CD8-positive, alpha-beta memory T cell (primary cell): ENCODE measurements around the gene SUPT3H. TPM values are rescaled to one million over a fixed set of nuclear protein-coding genes. Genes with fewer than 3 reads are reported as not detected.

Experiments
- CTCF ChIA-PET: fragments of 350-600 bp; sonication (Branson Sonifier 250); formaldehyde crosslinking; loops from one replicate; lab custom pipeline; 2021; ENCODE audit warnings: antibody characterized with exemption; lab: Charles Lee
- POLR2A ChIA-PET: fragments of 350-600 bp; sonication (Branson Sonifier 250); formaldehyde crosslinking; loops from one replicate; lab custom pipeline; 2021; ENCODE audit warnings: antibody characterized with exemption; lab: Charles Lee
- DNase-seq, 5 donors: peaks; one replicate each; pipeline versions ENCODE4 v3.0.0 to v3.0.0-alpha.2; 2020 to 2022; ENCODE audit warnings: mixed read lengths in 1 of 5
- H3K27ac ChIP-seq: one replicate; pipeline ENCODE4 v1.7.0; 2013; ENCODE audit warnings: low read depth, mild to moderate bottlenecking, low read length, moderate library complexity
- H3K27me3 ChIP-seq: 2 replicates; pipeline ENCODE4 v1.7.0; 2013; ENCODE audit warnings: low read length, mild to moderate bottlenecking; ENCODE audit not compliant: insufficient read depth, poor library complexity, severe bottlenecking
- H3K36me3 ChIP-seq: 2 replicates; pipeline ENCODE4 v1.7.0; 2013; ENCODE audit warnings: mild to moderate bottlenecking, low read length, moderate library complexity; ENCODE audit not compliant: insufficient read depth
- H3K4me1 ChIP-seq: 2 replicates; pipeline ENCODE4 v1.7.0; 2013; ENCODE audit warnings: mild to moderate bottlenecking, low read length, moderate library complexity; ENCODE audit not compliant: insufficient read depth
- H3K4me3 ChIP-seq: 2 replicates; pipeline ENCODE4 v1.7.0; 2013; ENCODE audit warnings: mild to moderate bottlenecking, low read length
- H3K9me3 ChIP-seq: 2 replicates; pipeline ENCODE4 v1.7.0; 2013; ENCODE audit warnings: mild to moderate bottlenecking, low read length
- H3K27ac Mint-ChIP-seq, 8 donors: one replicate each; pipeline ENCODE4 v1.8.0; 2020 to 2021; ENCODE audit warnings: mixed read lengths in 8 of 8, mild to moderate bottlenecking in 6 of 8, inconsistent platforms in 3 of 8, moderate library complexity in 3 of 8
- H3K27me3 Mint-ChIP-seq, 2 donors: one replicate each; pipeline ENCODE4 v1.8.0; 2020 to 2021; ENCODE audit warnings: mixed read lengths in 2 of 2, mild to moderate bottlenecking in 1 of 2, moderate library complexity in 1 of 2
- H3K36me3 Mint-ChIP-seq, 3 donors: one replicate each; pipeline ENCODE4 v1.8.0; 2020 to 2021; ENCODE audit warnings: mixed read lengths in 3 of 3, inconsistent platforms in 1 of 3, mild to moderate bottlenecking in 1 of 3
- H3K4me1 Mint-ChIP-seq, 3 donors: one replicate each; pipeline ENCODE4 v1.8.0; 2020 to 2021; ENCODE audit warnings: mixed read lengths in 3 of 3, inconsistent platforms in 1 of 3, mild to moderate bottlenecking in 1 of 3
- H3K4me3 Mint-ChIP-seq, 7 donors: one replicate each; pipeline ENCODE4 v1.8.0; 2020 to 2021; ENCODE audit warnings: mixed read lengths in 7 of 7, mild to moderate bottlenecking in 6 of 7, moderate library complexity in 4 of 7, inconsistent platforms in 2 of 7
- H3K9me3 Mint-ChIP-seq, 5 donors: one replicate each; pipeline ENCODE4 v1.8.0; 2020 to 2022; ENCODE audit warnings: mixed read lengths in 5 of 5, mild to moderate bottlenecking in 3 of 5, moderate library complexity in 2 of 5, inconsistent platforms in 1 of 5
- polyA plus RNA-seq: library from polyadenylated mRNA; unstranded; fragments of 300-500 nt; fragmentation: Illumina TruSeq; gene quantifications from one replicate; pipeline ENCODE4 v1.2.3, GENCODE V29; 2021
- total RNA-seq, 2 experiments: library from RNA; stranded (reverse); gene quantifications; one replicate each; pipeline ENCODE4 v1.2.3, GENCODE V29; 2021

Gene SUPT3H
- total and polyA plus RNA-seq, 3 experiments from 2014 or later = 13.7 to 17.1 (median 14.6) TPM

GRCh38 chr6:44999066-44999465 is 378.7 kb downstream of the SUPT3H start:
- Histone ChIP-seq H3K4me1 (peaks cover 19% of the 10 kb centered on the region), H3K27ac (no peak overlapping the region), H3K36me3 (no peaks in the 10 kb centered on the region), H3K4me3 (no peak overlapping the region), H3K9me3 (no peaks in the 10 kb centered on the region), H3K27me3 (no peaks in the 10 kb centered on the region)
- Mint-ChIP-seq H3K9me3 (no peaks in the 10 kb centered on the region), H3K27me3 (no peaks in the 10 kb centered on the region), H3K27ac (peak overlapping the region in 1 of 8 donors; percentile 25), H3K4me1 (peaks cover 19 to 40% (median 36%) of the 10 kb centered on the region in 3 donors), H3K36me3 (peaks cover 0 to 3% (median 0%) of the 10 kb centered on the region in 3 donors), H3K4me3 (no peak overlapping the region)
- POLR2A ChIA-PET = no interaction called here
- DNase-seq = no peak
- CTCF ChIA-PET = no interaction called here

- Mint-ChIP-seq H3K27me3 (no peaks in the 10 kb centered on the region), H3K27ac (no peak overlapping the region), H3K9me3 (no peaks in the 10 kb centered on the region), H3K4me1 (peaks cover 1 to 9% (median 3%) of the 10 kb centered on the region in 3 donors), H3K4me3 (no peak overlapping the region), H3K36me3 (peaks cover 0 to 3% (median 0%) of the 10 kb centered on the region in 3 donors)
- no peaks in the 10 kb centered on the region for H3K4me1 ChIP-seq
- H3K27ac ChIP-seq = no peak overlapping the region
- H3K4me3 ChIP-seq = no peak overlapping the region
- no peak for DNase-seq
- no peaks in the 10 kb centered on the region for H3K27me3 ChIP-seq
- H3K36me3 ChIP-seq = no peaks in the 10 kb centered on the region
- no peaks in the 10 kb centered on the region for H3K9me3 ChIP-seq
- CTCF ChIA-PET = no interaction called here
- POLR2A ChIA-PET = no interaction called here
Observed at GRCh38 chr6:44995486-44996132, 382.1 kb downstream of the SUPT3H start.

- no peak overlapping the region for H3K27ac ChIP-seq
Observed at GRCh38 chr6:44989391-44989790, 388.3 kb downstream of the SUPT3H start.

GRCh38 chr6:44985006-44985405 is 392.7 kb downstream of the SUPT3H start:
- DNase-seq = no peak
- no peaks in the 10 kb centered on the region for H3K27me3 ChIP-seq
- Mint-ChIP-seq H3K4me3 (no peak overlapping the region), H3K36me3 (peaks cover 0 to 4% (median 1%) of the 10 kb centered on the region in 3 donors), H3K27me3 (peaks cover 0 to 2% of the 10 kb centered on the region in 2 donors), H3K9me3 (no peaks in the 10 kb centered on the region), H3K27ac (no peak overlapping the region), H3K4me1 (peaks cover 10 to 20% (median 20%) of the 10 kb centered on the region in 3 donors)
- ChIA-PET CTCF (interaction anchor here (1.4 kb wide), 1 partner anchor 8 kb away, joined by 4 read pairs; no protein-coding TSS in a partner anchor), POLR2A (no interaction called here)
- H3K27ac ChIP-seq = no peak overlapping the region
- no peaks in the 10 kb centered on the region for H3K9me3 ChIP-seq
- no peaks in the 10 kb centered on the region for H3K36me3 ChIP-seq
- no peak overlapping the region for H3K4me3 ChIP-seq
- no peaks in the 10 kb centered on the region for H3K4me1 ChIP-seq

More at GRCh38 chr6:44989391-44989790, 388.3 kb downstream of the SUPT3H start:
- H3K27me3 Mint-ChIP-seq = peaks cover 0 to 2% of the 10 kb centered on the region in 2 donors
- no peaks in the 10 kb centered on the region for H3K36me3 ChIP-seq
- peaks cover 0 to 6% (median 1%) of the 10 kb centered on the region in 3 donors for H3K36me3 Mint-ChIP-seq
- no peaks in the 10 kb centered on the region for H3K9me3 ChIP-seq
- H3K9me3 Mint-ChIP-seq = no peaks in the 10 kb centered on the region
- peak overlapping the region in 1 of 8 donors; percentile 34 for H3K27ac Mint-ChIP-seq
- ChIA-PET CTCF (no interaction called here), POLR2A (no interaction called here)
- no peaks in the 10 kb centered on the region for H3K4me1 ChIP-seq
- H3K4me3 ChIP-seq = no peak overlapping the region
- H3K4me3 Mint-ChIP-seq = no peak overlapping the region
- DNase-seq = no peak
- peaks cover 3 to 10% (median 9%) of the 10 kb centered on the region in 3 donors for H3K4me1 Mint-ChIP-seq
- H3K27me3 ChIP-seq = no peaks in the 10 kb centered on the region

GRCh38 chr6:44983467-44984365 is 394.0 kb downstream of the SUPT3H start:
- Histone ChIP-seq H3K27me3 (no peaks in the 10 kb centered on the region), H3K27ac (no peak overlapping the region), H3K36me3 (no peaks in the 10 kb centered on the region), H3K4me3 (no peak overlapping the region), H3K9me3 (no peaks in the 10 kb centered on the region), H3K4me1 (peaks cover under 1% of the 10 kb centered on the region)
- Mint-ChIP-seq H3K4me1 (peaks cover 10 to 33% (median 24%) of the 10 kb centered on the region in 3 donors), H3K9me3 (no peaks in the 10 kb centered on the region), H3K27ac (no peak overlapping the region), H3K36me3 (peaks cover 0 to 8% (median 1%) of the 10 kb centered on the region in 3 donors), H3K27me3 (peaks cover 0 to 2% of the 10 kb centered on the region in 2 donors), H3K4me3 (no peak overlapping the region)
- POLR2A ChIA-PET = no interaction called here
- DNase-seq = no peak
- CTCF ChIA-PET = interaction anchor here (1.1 to 1.4 kb wide), 2 partner anchors 10 to 731 kb away, joined by 3 to 4 read pairs; no protein-coding TSS in a partner anchor

GRCh38 chr6:44980841-44981240 is 396.9 kb downstream of the SUPT3H start:
- Histone ChIP-seq H3K36me3 (no peaks in the 10 kb centered on the region), H3K27me3 (no peaks in the 10 kb centered on the region), H3K4me1 (peaks cover 28% of the 10 kb centered on the region), H3K9me3 (no peaks in the 10 kb centered on the region), H3K4me3 (no peak overlapping the region), H3K27ac (no peak overlapping the region)
- Mint-ChIP-seq H3K36me3 (peaks cover 0 to 8% (median 1%) of the 10 kb centered on the region in 3 donors), H3K27ac (no peak overlapping the region), H3K27me3 (no peaks in the 10 kb centered on the region), H3K4me1 (peaks cover 18 to 50% (median 43%) of the 10 kb centered on the region in 3 donors), H3K9me3 (no peaks in the 10 kb centered on the region), H3K4me3 (no peak overlapping the region)
- POLR2A ChIA-PET = no interaction called here
- DNase-seq = no peak
- CTCF ChIA-PET = no interaction called here

- H3K27ac Mint-ChIP-seq = peak overlapping the region in 7 of 8 donors; percentile 4 to 97 (median 73)
- H3K27me3 ChIP-seq = no peaks in the 10 kb centered on the region
- H3K27me3 Mint-ChIP-seq = no peaks in the 10 kb centered on the region
- peak overlapping the region; percentile 11 to 80 (median 52) for H3K4me3 Mint-ChIP-seq
- peaks cover 28% of the 10 kb centered on the region for H3K4me1 ChIP-seq
- peak in 3 of 5 donors; percentile 3 to 69 (median 62) for DNase-seq
- CTCF ChIA-PET = no interaction called here
- H3K36me3 Mint-ChIP-seq = peaks cover 0 to 15% (median 5%) of the 10 kb centered on the region in 3 donors
- no peak overlapping the region for H3K4me3 ChIP-seq
- POLR2A ChIA-PET = interaction anchor here (0.7 kb wide), 1 partner anchor 206 kb away, joined by 3 read pairs; no protein-coding TSS in a partner anchor
- H3K4me1 Mint-ChIP-seq = peaks cover 14 to 62% (median 50%) of the 10 kb centered on the region in 3 donors
- H3K27ac ChIP-seq = no peak overlapping the region
- no peaks in the 10 kb centered on the region for H3K36me3 ChIP-seq
- H3K9me3 ChIP-seq = peaks cover 4% of the 10 kb centered on the region
- peaks cover 0 to 8% (median 5%) of the 10 kb centered on the region in 5 donors for H3K9me3 Mint-ChIP-seq
Observed at GRCh38 chr6:44976677-44977641, 400.8 kb downstream of the SUPT3H start.
